Retina (tissue), 1 donor: Measurements from ENCODE around the gene MEF2A.

Source experiments
- DNase-seq: peaks from one replicate; pipeline ENCODE4 v3.0.0-alpha.2; 2016

The MEF2A gene

GRCh38 chr15:99613481-99613880, 47.7 kb downstream of the MEF2A start:
- no peak for DNase-seq

- DNase-seq, result no peak
Observed at GRCh38 chr15:99613887-99614647, 48.3 kb downstream of the MEF2A start.

GRCh38 chr15:99614749-99615288, 49.0 kb downstream of the MEF2A start:
- no peak for DNase-seq

GRCh38 chr15:99615460-99615859, 49.7 kb downstream of the MEF2A start:
- no peak for DNase-seq

- DNase-seq, result no peak
Observed at GRCh38 chr15:99616129-99616528, 50.3 kb downstream of the MEF2A start.

- DNase-seq, result no peak
Observed at GRCh38 chr15:99616773-99617342, 51.1 kb downstream of the MEF2A start.

- peak; percentile 6 for DNase-seq
Observed at GRCh38 chr15:99618941-99619411, 53.2 kb downstream of the MEF2A start.

GRCh38 chr15:99619712-99620111, 53.9 kb downstream of the MEF2A start:
- DNase-seq, result no peak

- no peak for DNase-seq
Observed at GRCh38 chr15:99620178-99620577, 54.4 kb downstream of the MEF2A start.

- DNase-seq, result no peak
Observed at GRCh38 chr15:99621767-99622166, 56.0 kb downstream of the MEF2A start.

GRCh38 chr15:99628374-99629001, 62.7 kb downstream of the MEF2A start:
- no peak for DNase-seq

- no peak for DNase-seq
Observed at GRCh38 chr15:99630607-99631131, 64.9 kb downstream of the MEF2A start.

- DNase-seq, result no peak
Observed at GRCh38 chr15:99631255-99631654, 65.5 kb downstream of the MEF2A start.

- DNase-seq, result no peak
Observed at GRCh38 chr15:99632521-99632920, 66.7 kb downstream of the MEF2A start.

- DNase-seq, result no peak
Observed at GRCh38 chr15:99633655-99634054, 67.9 kb downstream of the MEF2A start.

- no peak for DNase-seq
Observed at GRCh38 chr15:99634576-99634975, 68.8 kb downstream of the MEF2A start.

GRCh38 chr15:99635145-99635544, 69.4 kb downstream of the MEF2A start:
- no peak for DNase-seq

- no peak for DNase-seq
Observed at GRCh38 chr15:99635794-99636193, 70.0 kb downstream of the MEF2A start.

GRCh38 chr15:99644913-99645542, 79.2 kb downstream of the MEF2A start:
- no peak for DNase-seq

- no peak for DNase-seq
Observed at GRCh38 chr15:99645543-99645935, 79.8 kb downstream of the MEF2A start.

GRCh38 chr15:99645951-99646350, 80.2 kb downstream of the MEF2A start:
- DNase-seq, result no peak

- no peak for DNase-seq
Observed at GRCh38 chr15:99651023-99651807, 85.4 kb downstream of the MEF2A start.
